ENCODE results near the gene DCC.
A peak's percentile ranks its signal among the peaks of the same experiment; 100 is the strongest.

DCC gene

DNA sequence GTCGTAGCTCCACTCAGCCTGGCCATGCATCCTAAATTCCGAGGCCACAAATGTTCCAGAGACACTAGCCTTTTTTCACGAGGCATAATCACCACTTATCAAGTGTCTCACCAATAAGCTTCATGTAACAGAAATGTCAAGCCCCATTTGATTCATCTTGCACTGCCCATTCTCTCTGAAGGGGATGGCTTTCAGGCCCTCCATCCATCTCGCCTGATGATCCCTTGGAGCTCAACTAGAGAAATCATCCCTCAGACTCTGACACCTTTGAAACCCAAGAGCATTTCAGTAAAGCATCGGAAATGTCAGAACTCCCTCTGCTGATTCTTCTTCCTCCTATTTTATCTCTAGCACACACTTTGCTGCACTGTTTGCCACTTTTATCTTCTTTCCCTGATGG lies 91.7 kb downstream of the DCC start:
- DNase-seq = no peak

- DNase-seq = no peak
These were observed 93.8 kb downstream of the DCC start for GRCh38 chr18:52433797-52434196.

DNA sequence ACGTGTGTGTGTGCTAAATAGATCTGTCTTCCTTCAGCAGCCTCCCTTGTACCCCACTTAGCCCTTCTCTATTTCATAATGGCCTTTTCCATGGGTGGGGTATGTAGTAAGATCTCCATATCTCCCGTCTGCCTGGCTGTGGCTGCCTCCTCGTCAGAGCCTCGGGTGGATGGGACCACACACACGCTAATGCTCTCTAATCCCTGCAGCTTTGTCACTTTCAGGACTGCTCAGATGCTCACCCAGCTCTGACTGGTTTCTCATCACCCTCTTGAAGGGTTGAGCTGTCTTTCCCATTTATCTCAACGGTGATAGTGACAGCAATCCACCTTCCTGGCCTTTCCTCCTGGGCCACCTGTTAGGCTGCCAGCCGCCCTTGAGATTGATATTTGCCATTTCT lies 95.3 kb downstream of the DCC start:
- no peak for DNase-seq

GRCh38 chr18:52437161-52437560 lies 97.2 kb downstream of the DCC start:
- DNase-seq = no peak

DNA sequence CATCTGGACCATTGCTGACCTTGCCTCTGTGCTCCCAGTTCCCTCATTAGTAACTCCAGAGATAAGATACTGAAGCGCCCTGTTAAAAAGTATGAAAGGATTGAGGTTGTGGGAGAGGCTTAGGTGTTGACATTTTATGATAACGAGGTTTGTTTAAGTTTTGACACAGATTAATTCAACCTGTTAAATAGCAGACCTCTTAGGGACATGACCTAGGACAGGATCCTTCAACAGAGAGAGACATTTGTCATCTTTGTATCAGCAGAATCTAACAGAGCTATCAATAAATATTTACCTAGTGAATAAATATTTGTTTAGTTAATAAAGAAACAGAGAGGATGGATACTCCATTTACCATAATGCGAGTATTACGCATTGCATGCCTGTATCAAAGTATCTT lies 99.5 kb downstream of the DCC start:
- no peak for DNase-seq

- no peak for DNase-seq
These were observed 101.8 kb downstream of the DCC start for GRCh38 chr18:52441794-52442193.

GRCh38 chr18:52442686-52443085 lies 102.7 kb downstream of the DCC start:
- no peak for DNase-seq

- no peak for DNase-seq
These were observed 111.3 kb downstream of the DCC start for GRCh38 chr18:52451256-52451655.

DNA sequence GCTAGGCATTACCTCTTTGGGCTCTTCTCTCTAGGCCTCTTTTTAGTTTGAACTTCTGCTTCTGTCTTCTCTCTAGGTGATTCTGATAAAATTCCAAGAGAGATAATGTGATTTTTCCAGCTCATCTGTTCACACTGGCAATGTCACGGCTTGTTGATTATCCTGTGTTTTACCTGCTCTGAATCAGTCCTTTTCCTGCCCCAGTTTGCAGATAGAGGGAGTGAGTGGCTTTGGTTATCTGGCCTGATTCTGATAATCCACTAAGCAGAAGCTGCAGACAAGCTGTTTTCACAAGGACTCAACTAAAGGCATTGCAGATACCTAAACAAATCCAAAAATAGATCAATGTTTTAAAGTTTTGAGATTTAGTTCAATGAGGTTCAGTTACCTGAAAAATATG lies 111.9 kb downstream of the DCC start:
- no peak for DNase-seq

GRCh38 chr18:52452427-52452826 lies 112.4 kb downstream of the DCC start:
- DNase-seq = peak; percentile 1

DNA sequence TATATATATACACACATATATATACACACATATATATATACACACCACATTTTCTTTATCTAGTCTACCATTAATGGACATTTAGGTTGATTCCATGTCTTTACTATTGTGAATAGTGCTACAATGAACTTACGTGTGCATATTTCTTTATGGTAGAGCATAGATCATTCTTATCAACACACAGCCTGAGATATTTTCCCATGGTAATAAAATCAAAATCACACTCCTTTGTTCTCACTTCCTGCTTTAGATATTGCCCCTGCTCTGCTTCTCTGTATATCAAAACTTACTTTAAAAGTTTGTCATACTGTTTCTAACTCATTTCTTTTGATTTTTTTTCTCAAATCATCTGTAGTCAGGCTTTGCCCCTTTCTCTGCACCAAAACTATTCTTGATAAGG lies 119.9 kb downstream of the DCC start:
- no peak for DNase-seq

DNA sequence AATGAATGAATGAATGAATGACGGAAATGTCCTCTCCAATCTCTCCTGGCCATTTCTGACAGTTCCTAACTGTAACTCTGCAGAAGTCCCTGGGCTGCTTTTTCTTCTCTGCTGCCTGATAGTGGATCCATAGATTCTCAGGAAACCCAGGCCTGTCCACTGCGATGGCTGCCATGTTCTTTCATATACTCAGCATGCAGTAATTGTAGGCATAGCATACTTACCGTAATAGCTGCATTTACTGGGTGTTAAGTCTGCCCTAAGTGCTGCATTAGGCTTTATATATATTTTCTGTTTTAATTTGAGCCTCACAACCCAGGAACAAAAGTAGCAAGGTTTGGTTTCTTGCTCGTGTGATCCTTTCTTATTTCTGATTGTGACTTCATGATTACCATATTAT lies 122.9 kb downstream of the DCC start:
- DNase-seq = no peak

DNA sequence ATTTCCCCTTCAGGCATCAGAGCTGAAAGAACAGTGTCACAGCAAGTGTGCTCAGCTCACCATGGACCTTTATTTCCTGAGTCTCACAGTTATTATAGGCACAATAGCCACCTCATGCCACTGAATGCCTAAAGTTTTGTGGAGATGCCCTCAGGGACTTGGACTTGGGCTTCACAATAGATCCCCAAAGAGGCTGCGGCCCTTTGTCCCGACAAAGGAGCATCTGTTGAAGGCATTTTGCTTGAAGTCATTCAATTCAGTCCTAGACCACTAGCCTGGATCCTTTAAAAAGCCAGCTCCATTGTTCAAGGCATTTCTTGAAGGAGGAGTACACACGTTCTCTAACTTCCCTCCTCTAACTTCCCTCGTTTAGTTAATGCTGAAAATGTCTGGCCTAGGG lies 125.4 kb downstream of the DCC start:
- DNase-seq = no peak

DNA sequence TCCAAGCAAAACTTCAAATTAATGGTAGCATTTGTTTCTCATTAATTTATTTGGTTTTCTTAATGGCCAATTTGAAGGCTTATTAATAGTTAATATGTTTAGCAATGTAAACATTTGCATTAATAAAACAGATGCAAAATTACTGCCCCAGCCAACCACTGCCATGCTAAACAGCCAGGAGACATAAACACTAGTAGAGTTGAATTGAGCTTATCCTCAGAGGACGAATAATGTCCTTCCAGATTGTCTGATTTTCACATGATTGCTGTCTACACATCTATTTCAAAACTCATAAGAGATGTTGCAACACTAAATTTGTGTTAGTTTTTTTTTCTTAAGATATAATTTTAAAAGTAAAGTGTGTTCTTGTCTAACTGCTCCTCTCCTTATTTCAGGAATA lies 128.5 kb downstream of the DCC start:
- no peak for DNase-seq

DNA sequence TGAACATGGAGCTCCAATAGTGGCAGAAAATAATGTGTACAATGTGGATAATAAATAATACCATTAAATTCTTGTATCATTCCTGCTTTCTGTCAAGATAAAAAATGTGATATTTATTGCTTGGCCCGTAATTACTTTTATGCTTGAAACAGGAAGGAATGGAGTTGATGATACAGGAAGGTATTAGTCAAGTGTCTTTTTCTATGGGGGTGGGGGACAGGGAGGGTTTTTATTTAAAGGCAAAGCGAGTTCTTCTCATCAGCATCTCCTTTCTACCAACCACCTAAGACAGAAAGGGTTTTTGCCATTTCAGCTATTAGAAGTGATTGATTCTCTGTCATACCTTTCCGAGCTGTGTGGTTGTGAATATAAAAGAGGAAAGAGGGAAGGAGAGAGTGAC lies 135.3 kb downstream of the DCC start:
- DNase-seq = no peak

DNA sequence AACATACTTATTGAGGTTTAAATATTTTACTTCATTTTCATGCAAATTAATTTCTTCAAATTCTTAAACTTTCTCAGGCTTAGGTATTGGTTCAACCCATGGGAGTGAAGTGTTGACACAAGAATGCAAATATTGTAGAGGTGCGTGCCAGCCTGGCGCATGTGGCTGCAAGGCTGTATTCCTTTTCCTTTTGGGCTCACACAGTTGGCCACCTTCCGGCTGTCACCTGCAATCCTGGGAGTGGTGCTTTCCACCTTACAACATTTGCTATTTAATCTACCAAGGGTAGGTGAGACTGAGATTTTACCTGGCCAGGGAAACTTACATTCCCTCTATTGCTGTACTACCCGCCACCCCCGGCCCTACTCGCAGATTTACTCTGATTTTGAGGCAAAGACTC lies 141.1 kb downstream of the DCC start:
- DNase-seq = no peak

DNA sequence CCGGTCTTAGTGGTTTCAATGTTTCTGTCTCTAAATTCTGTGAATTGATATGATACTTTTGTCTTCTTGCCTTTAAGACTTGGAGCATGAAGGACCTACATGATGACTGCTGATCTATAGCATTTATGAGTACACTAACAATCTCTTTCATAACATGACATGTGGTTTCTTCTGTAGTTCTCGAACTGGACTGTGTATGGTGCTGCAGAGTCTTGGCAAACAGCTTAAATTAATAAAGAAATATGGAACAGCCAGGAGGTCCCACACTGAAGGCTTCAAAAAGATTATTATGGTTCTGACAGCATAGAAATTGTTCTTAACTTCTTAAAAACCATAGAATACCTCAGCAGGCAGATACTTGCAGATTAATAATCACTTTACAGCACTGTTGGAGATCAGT lies 145.0 kb downstream of the DCC start:
- DNase-seq = peak; percentile 5

DNA sequence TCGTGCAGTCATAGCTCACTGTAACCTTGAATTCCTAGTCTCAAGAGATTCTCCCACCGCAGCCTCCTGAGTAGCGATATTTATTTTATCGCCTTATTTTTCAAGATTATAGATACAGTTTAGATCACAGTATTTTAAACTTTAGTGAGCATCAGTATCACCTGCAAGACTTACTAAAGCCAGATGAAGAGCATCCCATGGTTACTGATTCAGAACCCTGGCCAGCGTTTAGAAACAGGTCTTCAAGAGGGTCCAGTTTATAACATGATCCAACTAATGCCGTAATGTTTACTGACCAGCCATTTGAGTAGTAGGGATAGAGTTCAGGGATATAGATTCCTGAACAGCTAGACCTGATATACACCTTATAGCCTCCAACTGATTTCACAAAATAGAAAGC lies 146.1 kb downstream of the DCC start:
- DNase-seq = no peak

DNA sequence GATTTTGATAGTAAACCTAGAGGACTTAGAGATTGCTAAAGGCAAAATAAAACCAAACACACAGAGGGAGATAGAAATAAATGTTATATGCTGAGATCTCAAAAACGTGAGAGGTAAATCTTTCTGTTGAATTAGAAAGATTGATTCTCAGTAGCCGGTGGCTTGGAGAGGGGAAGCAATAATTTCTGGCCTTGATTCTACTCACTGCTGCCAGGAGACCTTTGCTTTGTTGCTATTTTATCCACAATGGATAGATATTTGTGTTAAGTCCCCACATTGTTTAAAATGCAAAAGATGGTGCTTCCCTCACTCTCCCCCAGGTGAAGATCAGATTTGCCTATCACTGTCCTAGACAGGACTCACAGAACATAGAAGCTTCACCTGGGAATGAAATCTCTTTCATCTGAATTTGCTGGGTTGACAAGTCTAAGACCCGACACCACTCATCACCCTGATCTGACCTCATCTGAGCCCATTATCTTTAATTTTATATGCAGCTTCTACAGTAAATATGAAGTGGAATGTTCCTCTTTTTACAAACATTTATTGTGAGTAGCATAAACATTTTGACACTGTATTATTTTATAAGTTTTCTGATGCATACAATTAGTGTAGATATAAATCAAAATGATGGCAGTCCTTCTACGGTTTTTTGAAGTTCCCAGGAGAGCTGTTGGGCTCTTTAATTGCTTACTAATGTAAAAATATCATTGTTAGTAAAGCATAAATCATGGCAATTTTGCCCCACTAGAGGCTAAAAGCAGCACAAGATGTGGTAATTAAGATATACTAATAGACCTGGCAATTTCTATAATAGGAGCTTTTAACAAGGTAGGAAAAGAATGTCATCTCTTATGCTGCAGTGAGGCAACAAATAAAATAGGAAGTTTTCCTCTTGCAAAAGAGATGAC lies 149.7 kb downstream of the DCC start:
- DNase-seq = no peak

DNA sequence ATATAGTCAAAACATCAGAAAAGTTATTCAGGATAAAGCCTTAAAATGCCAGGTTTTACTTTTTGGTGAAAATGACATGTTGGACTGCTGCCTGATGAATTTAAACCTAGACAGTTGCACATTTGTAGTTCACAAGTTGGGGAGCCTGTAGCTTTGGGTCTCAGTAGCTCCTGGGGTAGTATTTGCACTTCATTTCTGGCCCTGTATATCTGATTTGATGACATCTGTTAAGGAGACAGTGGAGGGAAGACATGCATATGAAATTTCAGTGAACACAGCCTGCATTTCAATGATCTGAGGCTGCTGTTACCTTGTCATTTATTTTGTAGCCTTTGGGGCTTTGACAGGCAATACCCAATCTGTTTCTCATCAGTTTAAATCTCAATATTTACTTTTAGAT lies 156.4 kb downstream of the DCC start:
- no peak for DNase-seq

GRCh38 chr18:52499016-52499415 lies 159.0 kb downstream of the DCC start:
- DNase-seq = no peak

DNA sequence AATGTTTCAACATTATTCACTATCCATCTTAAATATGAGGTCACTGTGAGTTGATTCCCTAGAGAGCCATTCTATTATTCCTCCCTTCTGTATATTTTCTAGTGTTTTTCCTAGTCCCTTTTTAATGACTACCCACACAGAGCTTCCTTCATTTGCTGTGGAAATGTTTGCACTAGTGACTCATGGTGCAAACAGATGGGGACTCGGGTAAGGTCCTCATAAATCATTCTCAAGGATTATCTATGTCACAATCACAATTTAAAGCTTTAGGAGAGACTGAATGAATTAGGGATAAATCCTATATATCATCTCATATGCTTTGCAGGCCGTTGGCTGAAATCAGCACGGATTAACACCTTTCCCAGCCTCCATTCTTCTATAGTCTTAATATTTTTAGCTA lies 159.6 kb downstream of the DCC start:
- DNase-seq = peak; percentile 71

DNA sequence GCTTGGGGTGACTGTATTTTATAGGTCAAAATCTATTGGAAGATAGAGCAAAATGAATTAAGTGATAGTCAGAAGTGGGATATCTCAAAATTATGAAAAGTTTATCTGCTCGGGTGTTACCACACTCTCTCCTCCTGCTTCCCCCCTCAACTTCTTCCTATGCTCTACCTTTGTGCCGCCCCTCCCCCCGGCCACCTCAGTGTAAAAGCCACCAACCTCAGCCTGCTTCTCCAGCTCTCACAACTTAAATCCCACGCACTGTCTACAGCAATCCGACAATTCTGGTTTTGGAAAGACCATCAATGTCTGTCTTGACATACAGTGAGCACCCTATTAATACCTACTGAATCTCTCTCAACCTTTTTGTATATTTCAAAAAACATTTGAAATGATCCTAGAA lies 164.6 kb downstream of the DCC start:
- no peak for DNase-seq

GRCh38 chr18:52510139-52510538 lies 170.1 kb downstream of the DCC start:
- DNase-seq = no peak

DNA sequence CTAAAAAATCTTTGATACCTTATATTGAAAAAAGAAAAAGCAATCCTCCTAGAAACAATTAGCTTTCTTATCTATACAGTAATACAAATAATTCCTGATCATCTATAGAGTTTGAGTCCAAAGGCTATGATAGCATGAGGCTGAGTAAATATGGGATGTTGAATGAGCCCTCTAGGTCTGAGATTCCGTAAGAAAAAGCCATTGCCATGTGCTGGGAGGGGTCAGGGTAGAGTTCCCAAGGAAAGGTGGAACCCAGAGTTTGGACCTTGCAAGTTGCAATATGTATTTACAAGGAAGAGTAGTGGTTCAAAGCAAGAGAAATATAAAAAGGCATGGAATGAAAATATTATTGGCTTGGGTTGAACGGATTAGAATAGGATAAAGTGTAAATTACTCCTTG lies 178.1 kb downstream of the DCC start:
- no peak for DNase-seq

All from fibroblast of upper back skin (primary cell).